ENCODE results near the gene CEACAM5. TPM values are rescaled to one million over a fixed set of nuclear protein-coding genes. Genes with fewer than 3 reads are reported as not detected.
"Not testable (repeated sequence)": the region's sequence is repeated elsewhere in the genome, so short reads cannot be mapped to it uniquely, and the experiment has no call there.

The CEACAM5 gene
- polyA plus RNA-seq, 10 donors: 0.05 to 0.78 (median 0.14) TPM; not detected in 5

- no peak for DNase-seq
Measured at GRCh38 chr19:41740415-41741243, 32.2 kb downstream of the CEACAM5 start.

GRCh38 chr19:41741244-41741554 lies 32.8 kb downstream of the CEACAM5 start:
- no peak for DNase-seq

DNA sequence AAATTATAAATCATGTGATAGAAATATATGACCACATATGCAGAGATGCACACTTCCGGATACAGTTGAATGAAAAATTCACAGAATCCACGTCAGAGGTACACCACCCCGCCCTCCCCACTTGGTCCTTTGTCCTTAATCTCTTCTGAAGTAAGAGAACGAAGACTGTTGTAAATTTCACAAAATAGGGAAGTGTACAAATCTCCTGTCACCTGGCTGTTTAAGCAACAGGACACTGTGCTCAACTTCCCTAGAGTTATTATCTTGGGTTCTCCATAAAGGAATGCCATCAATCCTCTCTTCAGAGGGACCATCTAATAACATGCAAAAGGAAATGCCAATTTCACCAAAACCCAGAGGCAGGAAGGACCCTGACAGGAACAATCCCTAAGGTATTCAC lies 36.4 kb downstream of the CEACAM5 start:
- DNase-seq: no peak

DNA sequence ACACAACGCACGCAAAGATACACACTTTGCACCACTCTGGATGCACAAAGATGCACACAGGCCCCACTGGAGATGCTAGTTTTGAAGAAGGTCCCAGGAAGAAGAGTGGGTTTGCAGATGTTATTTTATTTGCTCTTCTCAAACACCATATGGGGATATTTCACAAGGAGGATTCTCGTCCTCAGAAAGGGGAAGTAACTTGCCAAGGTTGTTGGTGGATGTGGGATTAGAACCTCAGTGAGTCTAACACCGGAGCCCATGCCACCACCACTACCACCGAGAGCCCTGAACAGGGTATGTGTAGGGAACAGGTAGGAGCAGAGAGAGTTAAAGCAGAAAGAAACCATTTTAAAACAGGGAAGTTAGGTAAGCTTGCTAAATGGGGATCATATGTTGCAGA lies 37.3 kb downstream of the CEACAM5 start:
- DNase-seq: no peak

GRCh38 chr19:41746593-41747227 lies 38.3 kb downstream of the CEACAM5 start:
- no peak for DNase-seq

GRCh38 chr19:41748012-41748411 lies 39.6 kb downstream of the CEACAM5 start:
- no peak for DNase-seq

DNA sequence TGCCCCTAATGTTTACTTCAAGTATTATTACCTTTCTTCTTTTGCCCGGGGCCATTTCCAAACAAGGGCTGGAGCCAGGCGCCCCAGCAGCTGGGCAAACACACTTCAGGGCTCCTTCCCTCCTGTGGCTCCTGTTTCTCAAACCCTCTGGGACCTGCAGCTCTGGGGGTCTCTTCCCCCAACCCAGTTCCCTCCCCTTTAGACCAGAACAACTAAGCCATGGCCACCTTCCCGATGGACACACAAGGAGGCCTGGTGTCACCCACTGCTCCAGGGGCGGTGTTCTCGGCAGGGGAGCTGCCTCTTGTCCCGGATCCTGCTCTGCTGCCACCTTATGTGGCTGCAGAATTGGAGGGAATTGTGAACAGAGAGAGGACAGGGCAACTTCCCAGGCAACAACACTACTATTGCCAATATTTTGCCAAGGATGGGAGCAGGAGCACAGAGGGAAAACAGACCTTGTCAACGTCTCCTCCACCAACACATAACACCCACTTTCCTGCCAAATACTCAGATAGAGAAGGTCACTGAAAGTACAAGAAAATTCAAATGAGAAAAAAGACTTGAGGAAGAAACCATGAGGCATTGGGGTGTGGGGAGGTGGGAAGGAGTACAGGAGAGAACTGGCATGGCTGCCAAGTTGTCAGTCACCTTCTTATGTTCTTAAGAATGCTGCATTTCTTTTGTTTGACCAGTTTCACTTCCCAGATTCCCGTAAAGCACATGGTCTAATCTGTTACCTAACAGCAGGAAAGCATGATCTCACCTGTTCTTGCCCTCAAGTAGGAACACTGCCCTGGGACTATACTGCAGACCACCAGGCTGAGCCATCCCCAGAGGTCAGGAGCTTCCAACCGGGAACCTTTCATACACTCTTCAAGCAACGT lies 42.1 kb downstream of the CEACAM5 start:
- not testable (repeated sequence) for DNase-seq

DNA sequence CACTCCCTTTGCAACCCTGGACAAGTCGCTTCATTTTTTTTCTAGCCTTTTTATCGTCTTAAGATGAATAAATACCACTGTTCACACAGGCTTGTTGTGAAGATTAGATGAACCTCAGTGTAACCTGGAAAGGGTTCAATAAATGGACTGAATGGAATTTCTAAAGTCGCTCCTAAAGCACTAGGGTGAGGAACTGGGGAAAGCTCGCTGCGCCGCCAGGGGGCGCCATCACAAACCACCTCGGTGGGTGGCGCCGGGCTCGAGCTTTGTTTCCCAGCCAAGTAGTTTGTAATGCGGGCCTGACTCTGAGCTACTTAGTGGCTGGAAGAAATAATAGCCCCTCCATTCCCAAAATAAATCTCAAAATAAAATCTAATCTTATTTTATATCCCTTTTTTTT lies 44.7 kb downstream of the CEACAM5 start:
- peak in 2 of 3 donors; percentile 2 to 6 for DNase-seq

DNA sequence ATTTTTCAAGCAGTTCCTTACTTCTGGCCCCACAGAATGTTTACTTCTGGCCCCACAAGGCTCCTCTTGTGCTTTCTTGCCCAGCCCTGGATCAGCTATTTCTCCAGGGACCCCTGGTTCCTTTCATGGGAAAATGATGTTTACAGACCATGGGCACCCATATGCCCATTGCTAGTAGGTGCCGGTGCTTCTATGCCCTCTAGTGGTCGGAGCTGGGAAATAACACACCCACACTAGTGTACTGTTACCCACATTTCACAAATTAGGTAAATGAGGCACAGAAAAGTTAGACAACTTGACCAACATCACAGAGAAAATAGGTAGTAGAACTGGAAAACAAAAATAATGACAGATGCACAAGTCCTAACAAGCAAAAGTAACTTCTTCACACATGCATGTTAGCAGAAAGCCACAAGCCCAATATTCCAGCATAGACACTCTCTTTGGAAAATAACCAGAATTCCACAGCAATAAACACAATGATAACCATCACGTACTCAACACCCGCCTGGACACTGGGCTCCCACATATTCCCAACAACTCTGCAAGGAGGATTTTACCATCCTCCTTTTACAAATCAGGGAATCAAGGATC lies 45.6 kb downstream of the CEACAM5 start:
- DNase-seq: peak in 2 of 3 donors; percentile 8 to 16

- DNase-seq: no peak
Measured at GRCh38 chr19:41755328-41755913, 47.0 kb downstream of the CEACAM5 start, which contains the start of gene CEACAM6. Gene CEACAM6 (plus strand): TSS chr19:41755530. CDS start chr19:41755639, 109 bp downstream.

DNA sequence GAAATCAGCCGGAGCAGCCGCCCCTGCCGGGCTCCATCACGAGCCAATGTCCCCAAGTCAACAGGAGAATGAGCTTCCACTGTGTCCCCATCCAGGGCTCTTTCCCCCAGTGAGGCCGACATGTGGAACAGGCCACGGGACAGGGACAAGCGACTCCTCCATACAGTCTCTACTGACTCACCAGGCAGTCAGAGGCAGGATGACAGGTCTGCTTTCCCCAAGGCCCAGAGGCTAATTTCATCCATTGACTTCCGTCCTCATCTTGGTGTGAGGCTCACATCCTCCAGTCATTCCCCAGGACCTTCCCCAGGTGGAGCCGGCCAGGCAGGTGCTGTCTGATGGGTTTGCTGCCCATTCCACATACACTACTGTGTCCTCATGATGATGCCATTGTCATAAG lies 50.4 kb downstream of the CEACAM5 start:
- no peak for DNase-seq

DNA sequence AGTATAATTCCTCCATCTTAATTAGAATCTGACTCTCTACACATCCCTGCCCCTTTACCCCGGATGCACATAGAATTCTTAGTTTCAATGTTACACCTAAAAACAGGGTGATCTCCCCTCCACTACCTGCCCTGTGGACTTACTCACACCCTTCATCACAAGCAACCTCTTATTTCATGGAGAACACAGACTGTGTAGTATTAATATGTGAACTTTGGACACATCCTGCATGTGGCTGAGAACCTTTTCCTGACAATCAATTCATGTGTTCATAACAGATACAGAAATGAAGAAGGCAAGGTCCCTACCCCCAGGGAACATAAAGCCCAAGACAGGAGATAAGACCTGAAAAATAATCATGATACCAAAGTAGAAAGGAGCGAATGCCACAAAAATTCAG lies 58.7 kb downstream of the CEACAM5 start:
- DNase-seq: no peak

DNA sequence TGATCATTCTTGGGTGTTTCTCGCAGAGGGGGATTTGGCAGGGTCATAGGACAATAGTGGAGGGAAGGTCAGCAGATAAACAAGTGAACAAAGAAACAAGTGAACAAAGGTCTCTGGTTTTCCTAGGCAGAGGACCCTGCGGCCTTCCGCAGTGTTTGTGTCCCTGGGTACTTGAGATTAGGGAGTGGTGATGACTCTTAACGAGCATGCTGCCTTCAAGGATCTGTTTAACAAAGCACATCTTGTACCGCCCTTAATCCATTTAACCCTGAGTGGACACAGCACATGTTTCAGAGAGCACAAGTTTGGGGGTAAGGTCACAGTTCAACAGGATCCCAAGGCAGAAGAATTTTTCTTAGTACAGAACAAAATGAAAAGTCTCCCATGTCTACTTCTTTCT lies 59.7 kb downstream of the CEACAM5 start:
- DNase-seq: not testable (repeated sequence)

GRCh38 chr19:41769608-41770007 lies 61.2 kb downstream of the CEACAM5 start:
- DNase-seq: no peak

- no peak for DNase-seq
Measured at GRCh38 chr19:41771410-41771809, 63.0 kb downstream of the CEACAM5 start.

- no peak for DNase-seq
Measured at GRCh38 chr19:41774515-41774980, 66.1 kb downstream of the CEACAM5 start.

DNA sequence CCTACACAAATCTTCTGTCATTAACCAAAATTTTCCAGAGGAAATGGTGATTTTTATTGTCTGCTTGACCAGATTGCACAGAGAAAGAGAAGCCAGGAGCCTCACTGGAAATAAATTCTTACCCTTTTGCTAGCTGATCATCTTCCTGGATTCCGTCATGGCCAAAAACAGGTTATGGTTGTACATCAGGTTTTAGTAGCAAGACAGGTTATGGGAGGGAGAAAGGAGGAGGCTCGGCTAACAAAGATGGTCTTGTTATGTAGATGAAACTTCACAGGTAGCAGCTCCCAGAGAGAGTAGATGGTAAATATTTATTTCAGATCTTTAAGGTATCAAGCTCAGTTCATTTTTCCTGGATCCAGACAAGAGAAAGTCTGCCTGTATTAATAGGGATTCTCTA lies 68.3 kb downstream of the CEACAM5 start:
- DNase-seq: no peak

Data from muscle of back (tissue), 11 donors.